D721Med (cell line): Measurements from ENCODE around the gene ADARB2.

Source experiments
- DNase-seq: peaks from one replicate; pipeline ENCODE4 v3.0.0; 2011; ENCODE audit warnings: low spot score; ENCODE audit not compliant: insufficient read length
- FAIRE-seq: peaks from 2 replicates; lab custom pipeline; 2011; peaks lifted over from hg19 to GRCh38; lab: Jason Lieb, UNC
- CTCF ChIP-seq: IDR thresholded peaks from 2 replicates; pipeline ENCODE4 v1.5.1; 2012; ENCODE audit warnings: mild to moderate bottlenecking, control low read depth; ENCODE audit not compliant: insufficient read depth; ENCODE audit errors: missing control alignments

ADARB2 gene

GRCh38 chr10:1578392-1579140, 158.8 kb downstream of the ADARB2 start:
- TF ChIP-seq CTCF = no peak
- DNase-seq (no peak), FAIRE-seq (no peak)

GRCh38 chr10:1577945-1578344, 159.4 kb downstream of the ADARB2 start:
- FAIRE-seq (no peak), DNase-seq (no peak)

GRCh38 chr10:1577373-1577770, 160.0 kb downstream of the ADARB2 start:
- no peak for TF ChIP-seq CTCF
- FAIRE-seq (no peak), DNase-seq (no peak)

More at GRCh38 chr10:1577945-1578344, 159.4 kb downstream of the ADARB2 start:
- no peak for TF ChIP-seq CTCF

- no peak for TF ChIP-seq CTCF
- DNase-seq (no peak), FAIRE-seq (no peak)
Observed at GRCh38 chr10:1576467-1577372, 160.6 kb downstream of the ADARB2 start.

- no peak for FAIRE-seq
- DNase-seq = no peak
- TF ChIP-seq CTCF = no peak
Observed at GRCh38 chr10:1575481-1576244, 161.7 kb downstream of the ADARB2 start.

- DNase-seq = no peak
- TF ChIP-seq CTCF = no peak
- no peak for FAIRE-seq
Observed at GRCh38 chr10:1574719-1575118, 162.6 kb downstream of the ADARB2 start.
